Right atrium auricular region (tissue), 2 donors: ENCODE results near the gene JUND. TPM values are rescaled to one million over a fixed set of nuclear protein-coding genes. Genes with fewer than 3 reads are reported as not detected.

Source experiments
- DNase-seq: peaks from one replicate; pipeline ENCODE4 v3.0.0-alpha.2; 2019; ENCODE audit warnings: low spot score
- H3K27ac ChIP-seq, 2 donors: fragments of 200-600 bp; sonication (generic); 1 replicate in 1 of 2; 2 replicates in 1 of 2; pipeline ENCODE4 v1.5.1; 2016 to 2019
- H3K27me3 ChIP-seq, 2 donors: fragments of 200-600 bp; sonication (generic); one replicate each; pipeline versions ENCODE4 v1.5.1 to v1.6.0; 2017 to 2019
- H3K36me3 ChIP-seq: fragments of 200-600 bp; sonication (generic); one replicate; pipeline ENCODE4 v1.5.1; 2016
- H3K4me1 ChIP-seq, 2 donors: fragments of 200-600 bp; sonication (generic); one replicate each; pipeline versions ENCODE4 v1.5.1 to v1.6.0; 2017 to 2019
- H3K4me3 ChIP-seq, 2 donors: fragments of 200-600 bp; sonication (generic); 1 replicate in 1 of 2; 2 replicates in 1 of 2; pipeline ENCODE4 v1.5.1; 2017 to 2019; ENCODE audit warnings: mild to moderate bottlenecking in 1 of 2, moderate library complexity in 1 of 2
- H3K9me3 ChIP-seq, 2 donors: fragments of 200-600 bp; sonication (generic); one replicate each; pipeline ENCODE4 v1.5.1; 2019
- total RNA-seq, 2 donors: library from RNA; depleted of rRNA; stranded (reverse); fragments of >200 nt; gene quantifications; one replicate each; pipeline ENCODE4 v1.1.0, GENCODE V29; 2016
- TF ChIP-seq, protein P1 (sequence below), 2 donors: fragments of 200-600 bp; sonication (generic); IDR thresholded peaks; one replicate each; pipeline ENCODE4 v1.5.1; 2019; ENCODE audit warnings: antibody characterized with exemption in 2 of 2

Gene JUND
- total RNA-seq, 2 donors from 2014 or later, result 240 to 420 TPM

DNA sequence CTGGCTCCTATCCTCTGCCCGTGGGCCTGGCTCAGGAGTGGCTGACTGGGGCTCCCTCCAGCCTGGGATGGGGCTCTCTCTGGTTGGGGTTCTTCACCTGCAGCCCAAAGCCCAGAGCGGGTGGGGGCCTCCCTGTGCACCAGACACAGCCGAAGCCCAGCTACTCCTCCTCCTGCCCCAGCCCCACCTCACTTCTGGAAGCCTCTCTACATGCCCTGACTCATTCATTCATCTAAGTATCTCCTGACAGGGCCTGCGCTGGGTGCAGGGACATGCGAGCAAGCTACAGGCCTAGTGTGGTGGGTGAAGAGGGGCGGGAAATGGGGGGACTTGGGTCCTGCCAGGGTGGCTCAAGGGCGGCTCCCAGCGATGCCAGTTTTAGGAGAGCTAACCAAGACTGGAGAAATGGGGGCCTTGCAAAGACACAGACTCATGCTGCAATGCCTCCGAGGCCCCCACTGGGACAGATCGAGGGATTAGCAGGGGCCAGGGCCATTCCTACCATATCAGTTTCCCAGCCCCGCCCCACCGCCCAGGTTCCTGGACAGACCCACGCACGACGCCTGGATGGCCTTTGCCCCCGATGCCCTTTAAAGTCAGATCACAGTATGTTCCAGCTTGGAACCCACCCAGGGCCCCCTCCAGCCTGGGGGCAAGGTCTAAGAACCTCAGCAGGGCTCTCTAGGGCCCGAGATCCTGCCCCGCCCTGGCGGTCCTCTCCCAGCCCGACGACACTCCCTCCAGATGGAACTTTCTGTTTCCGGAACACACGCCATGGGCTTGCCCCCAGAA, 28.9 kb upstream of the JUND start:
- peaks cover 0 to 18% of the 10 kb centered on the region in 2 donors for H3K4me1 ChIP-seq
- no peak for DNase-seq
- no peaks in the 10 kb centered on the region for H3K27me3 ChIP-seq
- TF ChIP-seq, protein P1, sequence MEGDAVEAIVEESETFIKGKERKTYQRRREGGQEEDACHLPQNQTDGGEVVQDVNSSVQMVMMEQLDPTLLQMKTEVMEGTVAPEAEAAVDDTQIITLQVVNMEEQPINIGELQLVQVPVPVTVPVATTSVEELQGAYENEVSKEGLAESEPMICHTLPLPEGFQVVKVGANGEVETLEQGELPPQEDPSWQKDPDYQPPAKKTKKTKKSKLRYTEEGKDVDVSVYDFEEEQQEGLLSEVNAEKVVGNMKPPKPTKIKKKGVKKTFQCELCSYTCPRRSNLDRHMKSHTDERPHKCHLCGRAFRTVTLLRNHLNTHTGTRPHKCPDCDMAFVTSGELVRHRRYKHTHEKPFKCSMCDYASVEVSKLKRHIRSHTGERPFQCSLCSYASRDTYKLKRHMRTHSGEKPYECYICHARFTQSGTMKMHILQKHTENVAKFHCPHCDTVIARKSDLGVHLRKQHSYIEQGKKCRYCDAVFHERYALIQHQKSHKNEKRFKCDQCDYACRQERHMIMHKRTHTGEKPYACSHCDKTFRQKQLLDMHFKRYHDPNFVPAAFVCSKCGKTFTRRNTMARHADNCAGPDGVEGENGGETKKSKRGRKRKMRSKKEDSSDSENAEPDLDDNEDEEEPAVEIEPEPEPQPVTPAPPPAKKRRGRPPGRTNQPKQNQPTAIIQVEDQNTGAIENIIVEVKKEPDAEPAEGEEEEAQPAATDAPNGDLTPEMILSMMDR (IDR thresholded peaks at IDR 0.05), result no peak
- peaks cover 34% of the 10 kb centered on the region for H3K36me3 ChIP-seq
- no peak overlapping the region for H3K27ac ChIP-seq
- no peaks in the 10 kb centered on the region for H3K9me3 ChIP-seq
- no peak overlapping the region for H3K4me3 ChIP-seq

DNA sequence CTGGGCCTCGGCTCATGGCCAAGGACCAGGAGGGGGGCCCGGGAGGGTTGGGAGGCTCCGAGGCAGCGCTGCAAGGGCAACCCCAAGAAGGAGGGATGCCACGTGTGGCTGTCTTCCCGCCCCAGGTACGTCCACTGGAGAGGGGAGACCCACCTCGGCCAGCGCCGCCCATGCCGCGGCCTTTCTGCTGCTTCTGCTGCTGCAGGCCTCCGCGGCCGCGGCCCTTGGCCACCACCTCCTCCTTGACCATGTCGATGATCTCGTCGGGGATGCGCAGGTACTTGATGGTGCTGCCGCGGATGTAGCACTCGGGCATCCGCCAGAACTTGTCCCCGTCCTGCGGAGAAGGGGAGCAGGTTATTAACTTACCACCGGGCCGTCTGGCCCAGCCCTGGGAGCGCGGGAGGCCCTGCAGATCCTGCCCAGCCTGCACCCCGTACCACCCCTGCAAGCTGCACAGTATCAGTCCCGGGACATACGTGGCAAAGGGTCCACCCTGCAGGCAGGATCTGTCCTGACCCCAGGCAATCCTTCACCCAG, 28.2 kb upstream of the JUND start:
- TF ChIP-seq, protein P1 (IDR thresholded peaks at IDR 0.05), result no peak
- Histone ChIP-seq H3K27me3 (no peaks in the 10 kb centered on the region), H3K36me3 (peaks cover 34% of the 10 kb centered on the region), H3K4me1 (peaks cover 0 to 25% of the 10 kb centered on the region in 2 donors), H3K9me3 (no peaks in the 10 kb centered on the region), H3K27ac (no peak overlapping the region), H3K4me3 (no peak overlapping the region)
- no peak for DNase-seq

DNA sequence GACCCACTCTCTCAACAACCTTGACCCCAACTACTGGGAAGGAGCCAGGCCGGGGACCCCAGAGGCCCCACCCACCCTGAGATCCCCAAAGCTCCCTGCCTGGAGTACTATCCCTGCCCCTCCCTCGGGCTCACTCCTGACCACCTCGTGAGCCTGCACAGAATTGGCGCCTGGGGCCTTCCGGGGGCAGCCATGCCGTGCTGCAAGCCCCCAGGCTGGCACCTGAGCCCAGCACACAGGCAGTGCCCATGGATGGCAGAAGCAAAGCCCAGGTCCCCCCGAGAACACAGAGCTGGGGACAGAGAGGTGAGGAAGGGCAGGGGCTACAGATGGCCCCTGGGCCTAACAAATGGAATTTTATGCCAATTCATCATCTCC, 27.5 kb upstream of the JUND start:
- H3K9me3 ChIP-seq, result no peaks in the 10 kb centered on the region
- TF ChIP-seq, protein P1 (IDR thresholded peaks at IDR 0.05), result no peak
- H3K4me1 ChIP-seq, result peaks cover 0 to 31% of the 10 kb centered on the region in 2 donors
- no peak for DNase-seq
- no peak overlapping the region for H3K27ac ChIP-seq
- no peak overlapping the region for H3K4me3 ChIP-seq
- H3K27me3 ChIP-seq, result no peaks in the 10 kb centered on the region
- peaks cover 34% of the 10 kb centered on the region for H3K36me3 ChIP-seq

DNA sequence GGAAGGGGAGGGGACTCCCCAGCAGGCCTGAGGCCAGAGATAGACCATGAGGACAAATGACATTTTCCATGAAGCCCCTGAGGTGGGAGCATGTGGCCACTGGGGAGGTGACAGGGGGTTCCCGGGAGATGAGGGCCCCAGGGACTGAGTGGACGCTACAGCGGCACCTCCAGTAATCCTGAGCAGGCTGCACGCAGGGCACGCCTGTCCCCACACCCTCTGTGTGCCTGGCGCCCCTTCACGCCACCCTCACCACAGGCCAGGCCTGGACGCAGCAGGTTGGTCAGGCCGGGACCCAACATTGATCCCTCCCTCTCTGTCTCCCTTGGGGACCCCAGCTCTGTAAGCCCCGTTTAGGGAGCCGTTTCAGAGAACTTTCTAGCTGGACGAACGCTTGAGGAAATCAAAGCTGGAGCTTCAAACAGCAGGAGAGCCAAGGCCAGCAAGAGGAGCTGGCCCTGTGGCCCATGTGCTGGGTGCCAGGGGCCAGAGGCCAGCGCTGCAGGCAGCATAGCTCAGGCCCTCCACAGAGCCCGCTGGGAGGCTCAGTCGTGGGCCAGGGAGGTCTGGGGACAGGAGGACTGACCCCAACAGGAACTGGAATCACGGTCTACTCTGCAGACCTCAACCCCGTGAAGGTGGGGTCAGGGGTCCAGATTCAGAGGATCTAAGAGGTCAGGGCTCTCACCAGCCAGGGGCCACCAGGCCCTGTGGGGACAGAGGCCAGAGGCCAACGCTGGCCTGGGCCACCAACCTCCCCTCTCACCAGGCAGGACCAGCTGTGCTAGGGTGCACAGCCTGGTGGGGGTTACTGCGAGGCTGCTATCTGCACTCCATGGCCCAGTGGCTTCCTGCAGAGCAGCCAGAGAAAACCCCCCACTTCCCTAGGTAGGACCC, 26.9 kb upstream of the JUND start:
- peaks cover 34% of the 10 kb centered on the region for H3K36me3 ChIP-seq
- TF ChIP-seq, protein P1 (IDR thresholded peaks at IDR 0.05), result no peak
- no peak overlapping the region for H3K4me3 ChIP-seq
- DNase-seq, result no peak
- H3K27ac ChIP-seq, result peak overlapping the region; percentile 98 to 99
- no peaks in the 10 kb centered on the region for H3K27me3 ChIP-seq
- peaks cover 0 to 38% of the 10 kb centered on the region in 2 donors for H3K4me1 ChIP-seq
- H3K9me3 ChIP-seq, result no peaks in the 10 kb centered on the region

DNA sequence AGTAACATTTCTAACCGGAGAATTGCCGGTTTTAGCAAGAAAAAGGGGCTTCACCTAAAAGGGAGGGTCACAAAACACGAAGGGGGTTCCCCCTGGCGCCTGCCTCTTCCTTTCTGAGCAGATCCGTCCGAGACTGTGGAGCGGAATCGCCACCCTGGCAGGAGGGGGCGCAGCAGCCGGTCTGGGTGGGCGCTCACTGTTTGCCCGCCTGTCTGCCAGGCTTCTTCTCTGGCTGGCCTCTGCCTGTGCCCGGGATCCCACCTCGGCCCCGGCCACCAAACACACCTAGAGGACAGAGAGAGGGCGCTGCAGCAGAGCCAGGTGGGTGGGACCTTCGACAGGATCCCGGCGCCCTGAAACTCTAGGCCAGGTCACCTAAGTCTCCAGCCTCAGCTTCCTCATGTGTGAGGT, 25.9 kb upstream of the JUND start:
- Histone ChIP-seq H3K9me3 (no peaks in the 10 kb centered on the region), H3K27ac (peak overlapping the region; percentile 98 to 99), H3K4me3 (no peak overlapping the region), H3K27me3 (no peaks in the 10 kb centered on the region), H3K4me1 (peaks cover 0 to 48% of the 10 kb centered on the region in 2 donors), H3K36me3 (peaks cover 26% of the 10 kb centered on the region)
- TF ChIP-seq, protein P1 (IDR thresholded peaks at IDR 0.05), result no peak
- no peak for DNase-seq
